SH-SY5Y (cell line): ENCODE results near the gene CYTH3.

Experiments
- GATA2 ChIP-seq: IDR thresholded peaks from 2 replicates; pipeline ENCODE4 v1.6.1; 2011; ENCODE audit warnings: mild to moderate bottlenecking, low read depth, low read length
- GATA3 ChIP-seq: IDR thresholded peaks from 2 replicates; pipeline ENCODE4 v1.6.1; 2011; ENCODE audit warnings: low read depth, mild to moderate bottlenecking, low read length, moderate library complexity

- no peak for TF ChIP-seq GATA2
- TF ChIP-seq GATA3, result no peak
Measured at GRCh38 chr7:6164010-6164409, 108.4 kb downstream of the CYTH3 start.
